Adrenal gland (tissue), 12 donors: ENCODE results near the gene PIAS4. TPM values are rescaled to one million over a fixed set of nuclear protein-coding genes. Genes with fewer than 3 reads are reported as not detected.

Experiments
- DNase-seq, 7 donors: peaks; one replicate each; pipeline ENCODE4 v3.0.0-alpha.2; 2019 to 2020
- H3K27ac ChIP-seq, 5 donors: fragments of 200-600 bp; sonication (generic) in 4 of 5; 1 replicate in 3 of 5; 2 replicates in 2 of 5; pipeline versions ENCODE4 v1.5.1 to v1.8.0; 2016 to 2020; ENCODE audit warnings: mild to moderate bottlenecking in 1 of 5
- H3K27me3 ChIP-seq: fragments of 200-600 bp; 2 replicates; pipeline ENCODE4 v1.8.0; 2021
- H3K36me3 ChIP-seq, 2 donors: fragments of 200-600 bp; replicated peaks in 1 of 2; 1 replicate in 1 of 2; 2 replicates in 1 of 2; pipeline versions ENCODE4 v1.5.1 to v1.8.0; 2018 to 2022
- H3K4me1 ChIP-seq, 2 donors: fragments of 200-600 bp; replicated peaks in 1 of 2; 1 replicate in 1 of 2; 2 replicates in 1 of 2; pipeline versions ENCODE4 v1.5.1 to v1.8.0; 2018 to 2021
- H3K4me3 ChIP-seq, 4 donors: fragments of 200-600 bp; sonication (generic) in 3 of 4; one replicate each; pipeline ENCODE4 v1.5.1; 2016 to 2018
- H3K9me3 ChIP-seq, 3 donors: fragments of 200-600 bp; sonication (generic) in 1 of 3; replicated peaks in 1 of 3; 1 replicate in 2 of 3; 2 replicates in 1 of 3; pipeline versions ENCODE4 v1.5.1 to v1.8.0; 2016 to 2021
- CTCF ChIP-seq, 6 experiments: fragments of 450-650 bp in 4 of 6; fragments of 200-600 bp in 2 of 6; sonication (generic) in 1 of 6; IDR thresholded peaks; 1 replicate in 5 of 6; 2 replicates in 1 of 6; pipeline versions ENCODE4 v1.5.1 to v1.8.0; 2016 to 2021; ENCODE audit warnings: antibody characterized with exemption in 6 of 6, mild to moderate bottlenecking in 2 of 6, moderate library complexity in 1 of 6
- POLR2A ChIP-seq, 2 donors: fragments of 450-650 bp; IDR thresholded peaks; one replicate each; pipeline ENCODE4 v1.6.1; 2017; ENCODE audit warnings: antibody characterized with exemption in 2 of 2, mild to moderate bottlenecking in 2 of 2, moderate library complexity in 1 of 2
- WGBS, 4 donors: extraction: QIAGEN DNeasy Blood & Tissue Kit in 2 of 4; methylation state at CpG; one replicate each; pipeline versions ENCODE4 v1.1.5 to v1.1.7; 2013 to 2017; 5-methylcytosine and 5-hydroxymethylcytosine counted together
- intact Hi-C, 2 donors: fragments of 100-400 bp; cut with DNase I; formaldehyde crosslinking; loops; one replicate each; pipeline versions ENCODE4 v1.14.1 to v1.15.0; 2022 to 2023
- polyA plus RNA-seq, 3 donors: library from polyadenylated mRNA; stranded (reverse); fragments of 200-250 nt in 2 of 3; fragments of 350-450 nt in 1 of 3; fragmentation: Illumina TruSeq in 1 of 3; extraction: RNeasy Lipid Tissue Mini Kit (QIAGEN cat#74804) in 1 of 3; gene quantifications; one replicate each; pipeline ENCODE4 v1.2.3, GENCODE V29; 2013 to 2014
- total RNA-seq, 9 donors: library from RNA; depleted of rRNA in 4 of 9; stranded (reverse); fragments of >200 nt in 4 of 9; fragments of 120-200 nt in 1 of 9; fragmentation: NEBNext Ultra II Directional in 1 of 9; extraction: Animal tissue kit (Norgen Biotek cat#: 25700) in 1 of 9; gene quantifications; one replicate each; pipeline versions ENCODE4 v1.1.0 to v1.2.4, GENCODE V29; 2013 to 2023
- donor health status: healthy with polysubstance abuse.
- donor health status: Bipolar disorder and iron deficiency.
- donor health status: DM: yes; HTN: yes; CAD: no.
- donor health status: DM: no; HTN: no; CAD: no.
- donor health status: DM: no; HTN: no; CAD: no.
- donor health status: DM: yes; HTN: yes; CAD: no.

The PIAS4 gene
- total and polyA plus RNA-seq, 12 donors = 13.7 to 40.7 (median 22.5) TPM

GRCh38 chr19:4069331-4069959 is 61.9 kb downstream of the PIAS4 start:
- Histone ChIP-seq H3K27me3 (no peaks in the 10 kb centered on the region), H3K36me3 (no peaks in the 10 kb centered on the region), H3K27ac (no peak overlapping the region), H3K4me3 (no peak overlapping the region), H3K4me1 (peaks cover 0 to 9% of the 10 kb centered on the region in 2 donors), H3K9me3 (no peaks in the 10 kb centered on the region)
- DNase-seq = peak in 4 of 7 donors; percentile 48 to 62 (median 56)
- intact Hi-C loops = no loop called here
- WGBS, 4 donors = 49 to 62% (median 57%) methylated on average over 11 to 12 of the region's 12 CpGs
- TF ChIP-seq CTCF (IDR thresholded peaks at IDR 0.05) = no peak
- no peak for TF ChIP-seq POLR2A (IDR thresholded peaks at IDR 0.05)

GRCh38 chr19:4071610-4072009 is 64.1 kb downstream of the PIAS4 start:
- Histone ChIP-seq H3K4me1 (peaks cover 0 to 9% of the 10 kb centered on the region in 2 donors), H3K9me3 (no peaks in the 10 kb centered on the region), H3K27ac (no peak overlapping the region), H3K36me3 (no peaks in the 10 kb centered on the region), H3K4me3 (no peak overlapping the region), H3K27me3 (no peaks in the 10 kb centered on the region)
- TF ChIP-seq POLR2A (IDR thresholded peaks at IDR 0.05) = no peak
- no peak for TF ChIP-seq CTCF (IDR thresholded peaks at IDR 0.05)
- 83 to 98% (median 93%) methylated on average over 3 of the region's 3 CpGs for WGBS, 4 donors
- intact Hi-C loops = loop anchor here in 1 of 2 donors (5.0 kb wide), 1 partner anchor 51 kb away; the partner anchor contains the start of gene MAP2K2
- no peak for DNase-seq

DNA sequence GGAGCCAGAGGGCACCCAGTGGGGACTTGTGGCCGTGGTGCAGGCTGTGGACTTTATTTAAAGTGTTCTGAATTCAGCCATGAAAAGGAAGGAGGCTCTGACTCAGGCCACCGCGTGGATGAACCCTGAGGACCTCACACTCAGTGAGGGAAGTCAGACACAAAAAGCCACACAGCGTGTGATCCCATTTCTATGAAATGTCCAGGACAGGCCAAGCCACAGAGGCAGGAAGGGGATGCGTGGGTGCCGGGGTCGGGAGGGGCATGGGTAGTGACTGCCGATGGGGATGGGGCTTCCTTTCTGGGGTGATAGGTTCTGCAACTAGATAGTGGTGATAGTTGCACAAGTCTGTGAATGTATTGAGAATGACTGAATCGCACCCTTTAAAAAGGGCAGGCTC is 67.8 kb downstream of the PIAS4 start:
- Histone ChIP-seq H3K27me3 (no peaks in the 10 kb centered on the region), H3K4me3 (no peak overlapping the region), H3K36me3 (no peaks in the 10 kb centered on the region), H3K27ac (no peak overlapping the region), H3K9me3 (no peaks in the 10 kb centered on the region), H3K4me1 (peaks cover 0 to 9% of the 10 kb centered on the region in 2 donors)
- DNase-seq = peak in 1 of 7 donors; percentile 29
- no peak for TF ChIP-seq CTCF (IDR thresholded peaks at IDR 0.05)
- no peak for TF ChIP-seq POLR2A (IDR thresholded peaks at IDR 0.05)
- intact Hi-C loops = no loop called here
- 42 to 67% (median 57%) methylated on average over 9 of the region's 9 CpGs for WGBS, 4 donors

DNA sequence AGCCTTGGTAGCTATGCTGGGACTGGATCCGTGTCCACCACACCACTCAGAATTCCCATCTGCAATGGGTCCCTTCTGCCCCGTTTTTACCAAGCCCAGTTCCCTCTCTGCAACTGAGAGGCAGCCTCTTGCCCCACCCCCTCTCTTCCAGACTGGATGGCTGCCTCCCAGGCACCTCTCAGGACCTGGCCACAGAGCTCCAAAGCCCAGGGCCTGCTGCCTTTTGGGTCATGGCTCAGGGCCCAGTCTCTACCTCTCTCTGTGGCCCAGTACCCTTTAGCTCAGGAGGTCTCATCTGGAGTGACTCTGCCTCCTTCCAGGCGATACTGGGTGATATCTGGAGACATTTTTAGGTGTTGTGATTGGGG is 69.5 kb downstream of the PIAS4 start:
- H3K9me3 ChIP-seq = no peaks in the 10 kb centered on the region
- H3K27me3 ChIP-seq = no peaks in the 10 kb centered on the region
- no peak overlapping the region for H3K4me3 ChIP-seq
- no peaks in the 10 kb centered on the region for H3K36me3 ChIP-seq
- TF ChIP-seq CTCF (IDR thresholded peaks at IDR 0.05) = no peak
- TF ChIP-seq POLR2A (IDR thresholded peaks at IDR 0.05) = no peak
- intact Hi-C loops = no loop called here
- WGBS, 4 donors = 64 to 82% (median 80%) methylated on average over 2 to 3 of the region's 3 CpGs
- H3K27ac ChIP-seq = peak overlapping the region in 3 of 5 donors; percentile 70 to 89 (median 70)
- H3K4me1 ChIP-seq = peaks cover 0 to 9% of the 10 kb centered on the region in 2 donors
- DNase-seq = peak in 1 of 7 donors; percentile 26
